ENCODE results near the gene EDDM13. TPM values are rescaled to one million over a fixed set of nuclear protein-coding genes. Genes with fewer than 3 reads are reported as not detected.
"Not testable (repeated sequence)": the region's sequence is repeated elsewhere in the genome, so short reads cannot be mapped to it uniquely, and the experiment has no call there.

EDDM13 gene, protein sequence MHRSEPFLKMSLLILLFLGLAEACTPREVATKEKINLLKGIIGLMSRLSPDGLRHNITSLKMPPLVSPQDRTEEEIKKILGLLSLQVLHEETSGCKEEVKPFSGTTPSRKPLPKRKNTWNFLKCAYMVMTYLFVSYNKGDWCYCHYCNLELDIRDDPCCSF
- not detected for total RNA-seq

DNA sequence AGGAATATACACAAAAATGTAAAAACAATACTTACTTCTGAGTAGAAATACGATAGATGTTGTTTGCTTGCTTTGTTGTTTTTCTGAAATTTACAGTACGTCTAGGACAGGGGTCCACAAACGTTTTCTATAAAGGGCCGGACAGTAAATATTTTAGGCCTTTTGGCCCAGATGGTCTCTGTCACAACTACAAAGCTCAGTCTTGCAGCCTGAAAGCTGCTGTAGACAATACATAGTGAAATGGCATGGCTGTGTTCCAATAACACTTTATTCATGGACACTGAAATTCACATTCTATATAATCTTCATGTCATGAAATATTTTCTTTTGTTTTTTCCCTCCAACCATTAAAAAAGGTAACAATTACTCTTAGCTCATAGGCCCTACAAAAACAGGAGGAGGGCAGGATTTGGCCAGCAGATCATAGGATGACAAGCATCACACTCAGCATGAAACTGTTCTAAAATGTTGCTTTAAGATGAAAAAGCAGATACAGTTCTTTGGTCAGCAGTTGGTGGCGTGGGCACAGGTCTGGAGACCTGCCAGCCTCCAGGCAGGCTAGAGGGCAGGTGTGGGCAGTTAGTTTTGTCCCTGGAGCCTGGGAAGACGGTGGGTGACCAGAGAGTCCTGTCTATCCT is at the start of gene EDDM13:
Gene EDDM13, plus strand, starts transcription at position 588 of the 638 bp plus-strand sequence. CDS start 87 bp downstream, outside the sequence.
- no peak for TF ChIP-seq CTCF (IDR thresholded peaks at IDR 0.05)
- no peak for ATAC-seq (ENCODE audit: low FRiP score)

GRCh38 chr19:56222901-56223300 is 49.6 kb upstream of the EDDM13 start:
- no peak for TF ChIP-seq CTCF (IDR thresholded peaks at IDR 0.05)
- DNase-seq (ENCODE audit: low spot score) = no peak

More for the DNA sequence above, at the start of gene EDDM13:
- no peak for DNase-seq (ENCODE audit: low spot score)

DNA sequence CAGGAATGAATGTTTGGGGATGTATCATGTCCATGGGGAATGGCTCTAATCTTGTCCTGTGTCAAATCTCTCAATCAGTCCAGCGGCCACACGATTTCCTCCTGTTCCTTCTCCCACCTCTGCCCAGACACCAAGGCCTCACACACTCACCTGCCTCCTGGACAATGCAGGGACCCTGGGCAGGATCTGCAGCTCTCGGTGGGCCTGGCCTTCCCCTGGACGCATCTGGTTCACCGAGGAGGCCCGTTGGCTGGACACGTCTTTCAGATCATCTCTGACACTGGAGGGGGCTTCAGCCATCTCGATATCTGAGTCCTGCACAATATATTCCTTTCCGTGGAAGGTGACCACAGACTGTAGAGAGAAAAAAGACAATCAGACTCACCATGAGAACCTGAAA is 49.1 kb upstream of the EDDM13 start:
- TF ChIP-seq CTCF (IDR thresholded peaks at IDR 0.05) = no peak
- ATAC-seq (ENCODE audit: low FRiP score) (no peak), DNase-seq (ENCODE audit: low spot score) (no peak)

More at GRCh38 chr19:56222901-56223300, 49.6 kb upstream of the EDDM13 start:
- ATAC-seq (ENCODE audit: low FRiP score) = no peak

DNA sequence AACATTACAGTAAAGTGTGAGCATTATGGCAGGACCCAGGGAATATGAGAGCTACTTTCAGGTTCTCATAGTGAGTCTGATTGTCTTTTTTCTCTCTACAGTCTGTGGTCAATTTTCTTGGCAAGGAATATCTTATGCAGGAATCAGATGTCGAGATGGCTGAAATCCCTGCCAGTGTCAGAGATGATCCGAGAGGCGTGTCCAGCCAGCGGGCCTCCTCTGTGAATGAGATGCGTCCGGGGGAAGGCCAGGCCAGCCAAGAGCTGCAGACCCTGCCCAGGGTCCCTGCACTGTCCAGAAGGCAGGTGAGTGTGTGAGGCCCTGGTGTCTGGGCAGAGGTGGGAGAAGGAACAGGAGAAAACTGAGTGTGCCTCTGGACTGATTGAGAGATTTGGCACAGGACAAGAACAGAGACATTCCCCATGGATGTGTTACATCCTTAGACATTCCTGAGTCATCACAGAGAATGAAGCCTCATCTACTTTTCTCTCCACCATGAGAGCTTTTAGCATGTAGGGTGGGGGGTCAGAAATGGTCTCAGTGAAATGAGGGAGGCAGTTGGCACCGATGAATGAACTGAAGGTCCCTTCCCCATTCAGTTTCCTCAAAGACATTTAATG is 27.3 kb upstream of the EDDM13 start:
- TF ChIP-seq CTCF (IDR thresholded peaks at IDR 0.05) = no peak
- no peak for DNase-seq (ENCODE audit: low spot score)
- no peak for ATAC-seq (ENCODE audit: low FRiP score)

GRCh38 chr19:56245764-56246163 is 26.8 kb upstream of the EDDM13 start:
- not testable (repeated sequence) for DNase-seq (ENCODE audit: low spot score)
- peak; percentile 28 for ATAC-seq (ENCODE audit: low FRiP score)

- not testable (repeated sequence) for ATAC-seq (ENCODE audit: low FRiP score); DNase-seq (ENCODE audit: low spot score)
Measured at GRCh38 chr19:56248736-56249338, 23.7 kb upstream of the EDDM13 start.

DNA sequence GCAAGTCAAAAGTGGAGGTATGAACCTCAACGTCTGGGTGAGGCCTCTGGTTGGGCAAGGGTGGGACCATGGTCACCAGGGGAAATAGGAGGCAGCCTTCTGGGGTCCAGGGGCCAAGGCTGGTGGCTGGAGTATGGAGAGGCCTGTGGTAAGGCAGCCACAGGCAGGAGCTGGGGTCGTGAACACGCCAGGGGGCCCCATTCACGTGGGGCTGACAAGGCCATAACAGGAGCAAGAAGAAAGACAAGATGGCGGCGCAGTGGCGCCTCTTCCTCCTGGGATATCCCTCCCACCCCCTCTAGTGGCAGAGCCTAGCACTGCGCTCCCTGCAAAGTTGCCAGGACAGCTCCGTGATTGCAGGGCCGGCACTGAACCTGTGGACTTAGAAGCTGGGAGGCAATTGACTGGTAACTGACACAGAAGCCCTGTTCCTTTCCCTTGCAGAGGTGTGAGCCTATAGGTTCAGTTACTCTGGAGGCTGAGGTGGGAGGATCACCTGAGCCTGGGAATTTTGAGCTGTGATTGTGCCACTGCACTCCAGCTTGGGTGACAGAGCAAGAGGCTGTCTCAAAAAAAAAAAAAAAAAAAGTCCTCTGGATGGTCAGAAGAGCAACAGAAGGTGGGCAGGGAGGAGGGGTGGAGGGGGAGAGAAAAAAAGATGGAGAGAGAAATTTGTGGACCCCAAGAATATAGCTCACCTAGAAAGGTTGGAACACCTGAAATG is 19.7 kb upstream of the EDDM13 start:
- no peak for ATAC-seq (ENCODE audit: low FRiP score)
- DNase-seq (ENCODE audit: low spot score) = peak; percentile 58
- TF ChIP-seq CTCF (IDR thresholded peaks at IDR 0.05) = peak in 1 of 3 donors; percentile 20

Data from omental fat pad (tissue), 4 donors.